Measurements from ENCODE around the gene GREM1.

Gene GREM1

GRCh38 chr15:32691689-32692038, 26.1 kb upstream of the GREM1 start:
- ChIA-PET CTCF (no interaction called here), POLR2A (no interaction called here)
- no peak for TF ChIP-seq CTCF (IDR thresholded peaks at IDR 0.05; ENCODE audit: control extremely low read depth, extremely low read depth, low read depth, missing control alignments)
- DNase-seq (ENCODE audit: extremely low spot score) = no peak

GRCh38 chr15:32692286-32692685, 25.5 kb upstream of the GREM1 start:
- TF ChIP-seq CTCF (IDR thresholded peaks at IDR 0.05; ENCODE audit: control extremely low read depth, extremely low read depth, low read depth, missing control alignments) = no peak
- DNase-seq (ENCODE audit: extremely low spot score) = no peak
- POLR2A ChIA-PET = no interaction called here
- CTCF ChIA-PET = interaction anchor here (1.1 kb wide), 1 partner anchor 30 kb away, joined by 4 read pairs; no protein-coding TSS in a partner anchor

- ChIA-PET CTCF (no interaction called here), POLR2A (no interaction called here)
- no peak for TF ChIP-seq CTCF (IDR thresholded peaks at IDR 0.05; ENCODE audit: control extremely low read depth, extremely low read depth, low read depth, missing control alignments)
- DNase-seq (ENCODE audit: extremely low spot score) = no peak
Observed at GRCh38 chr15:32694222-32694983, 23.4 kb upstream of the GREM1 start.

GRCh38 chr15:32698773-32699390, 18.9 kb upstream of the GREM1 start:
- POLR2A ChIA-PET = no interaction called here
- DNase-seq (ENCODE audit: extremely low spot score) = no peak
- no peak for TF ChIP-seq CTCF (IDR thresholded peaks at IDR 0.05; ENCODE audit: control extremely low read depth, extremely low read depth, low read depth, missing control alignments)
- CTCF ChIA-PET = interaction anchor here (2.1 kb wide), 1 partner anchor 36 kb away, joined by 7 read pairs; no protein-coding TSS in a partner anchor

- no peak for DNase-seq (ENCODE audit: extremely low spot score)
- POLR2A ChIA-PET = no interaction called here
- TF ChIP-seq CTCF (IDR thresholded peaks at IDR 0.05; ENCODE audit: control extremely low read depth, extremely low read depth, low read depth, missing control alignments) = no peak
- CTCF ChIA-PET = interaction anchor here (2.1 kb wide), 1 partner anchor 38 kb away, joined by 7 read pairs; no protein-coding TSS in a partner anchor
Observed at GRCh38 chr15:32700501-32701150, 17.2 kb upstream of the GREM1 start.

GRCh38 chr15:32701863-32702262, 15.9 kb upstream of the GREM1 start:
- ChIA-PET CTCF (no interaction called here), POLR2A (no interaction called here)
- no peak for TF ChIP-seq CTCF (IDR thresholded peaks at IDR 0.05; ENCODE audit: control extremely low read depth, extremely low read depth, low read depth, missing control alignments)
- DNase-seq (ENCODE audit: extremely low spot score) = no peak
